Measurements from ENCODE around the gene IFI6. TPM values are rescaled to one million over a fixed set of nuclear protein-coding genes. Genes with fewer than 3 reads are reported as not detected.

IFI6 gene
- total RNA-seq, 1 experiment from 2014 or later = 426 TPM

DNA sequence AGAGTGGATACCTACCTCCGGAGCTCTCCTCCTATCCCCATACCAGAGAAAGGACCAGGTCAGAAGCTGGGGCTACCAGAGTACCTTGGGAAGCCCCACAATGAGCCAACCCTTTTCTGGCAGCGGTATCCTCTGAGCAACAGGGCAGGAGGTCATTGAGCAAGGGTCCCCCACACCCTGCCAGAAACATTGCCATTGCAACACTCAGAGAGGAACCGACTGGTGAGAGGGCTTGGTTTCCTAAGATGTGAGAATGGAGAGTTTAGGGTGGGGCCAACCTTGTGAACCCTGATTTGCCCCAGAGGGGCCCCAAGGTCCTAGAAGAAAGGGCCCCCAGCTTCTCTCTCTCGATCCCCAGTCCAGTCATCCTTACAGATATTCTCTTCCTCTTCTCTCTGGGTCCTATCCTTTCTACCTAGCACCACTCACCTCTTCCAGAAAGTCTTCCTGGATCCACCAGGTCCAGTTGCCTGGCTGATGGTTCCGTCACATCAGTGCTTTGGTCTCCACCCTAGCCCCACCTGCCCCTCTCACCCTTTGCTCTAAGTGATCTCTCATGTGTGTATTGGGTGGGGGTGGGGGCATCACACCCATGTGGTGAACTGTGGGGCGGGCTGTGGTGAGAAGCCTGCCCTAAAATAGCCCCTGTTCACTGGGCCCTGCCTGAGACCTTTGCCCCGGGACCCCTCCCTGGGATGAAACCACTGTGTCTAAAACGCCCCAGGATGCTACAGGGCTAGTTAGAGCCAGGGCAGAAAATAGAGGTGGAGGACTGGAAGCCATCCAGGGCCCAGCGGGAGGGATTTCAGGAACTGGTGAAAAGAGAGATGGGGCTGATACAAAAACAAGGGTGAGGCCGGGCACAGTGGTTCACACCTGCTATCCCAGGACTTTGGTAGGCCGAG, 45.7 kb downstream of the IFI6 start:
- Mint-ChIP-seq H3K9me3 (ENCODE audit: low read depth, unreplicated experiment) (no peaks in the 10 kb centered on the region), H3K4me1 (ENCODE audit: low read depth, unreplicated experiment) (no peaks in the 10 kb centered on the region), H3K27me3 (ENCODE audit: unreplicated experiment) (peaks cover 28% of the 10 kb centered on the region), H3K27ac (ENCODE audit: unreplicated experiment) (no peak overlapping the region), H3K36me3 (ENCODE audit: insufficient read depth, unreplicated experiment) (no peaks in the 10 kb centered on the region), H3K4me3 (ENCODE audit: low read depth, unreplicated experiment) (no peak overlapping the region)
- CTCF ChIA-PET = interaction anchor here (0.5 kb wide), 1 partner anchor 9 kb away, joined by 3 read pairs; no protein-coding TSS in a partner anchor
- intact Hi-C loops (cut with micrococcal nuclease; ENCODE audit: unreplicated experiment) = no loop called here
- DNase-seq = no peak
- TF ChIP-seq, protein P1, sequence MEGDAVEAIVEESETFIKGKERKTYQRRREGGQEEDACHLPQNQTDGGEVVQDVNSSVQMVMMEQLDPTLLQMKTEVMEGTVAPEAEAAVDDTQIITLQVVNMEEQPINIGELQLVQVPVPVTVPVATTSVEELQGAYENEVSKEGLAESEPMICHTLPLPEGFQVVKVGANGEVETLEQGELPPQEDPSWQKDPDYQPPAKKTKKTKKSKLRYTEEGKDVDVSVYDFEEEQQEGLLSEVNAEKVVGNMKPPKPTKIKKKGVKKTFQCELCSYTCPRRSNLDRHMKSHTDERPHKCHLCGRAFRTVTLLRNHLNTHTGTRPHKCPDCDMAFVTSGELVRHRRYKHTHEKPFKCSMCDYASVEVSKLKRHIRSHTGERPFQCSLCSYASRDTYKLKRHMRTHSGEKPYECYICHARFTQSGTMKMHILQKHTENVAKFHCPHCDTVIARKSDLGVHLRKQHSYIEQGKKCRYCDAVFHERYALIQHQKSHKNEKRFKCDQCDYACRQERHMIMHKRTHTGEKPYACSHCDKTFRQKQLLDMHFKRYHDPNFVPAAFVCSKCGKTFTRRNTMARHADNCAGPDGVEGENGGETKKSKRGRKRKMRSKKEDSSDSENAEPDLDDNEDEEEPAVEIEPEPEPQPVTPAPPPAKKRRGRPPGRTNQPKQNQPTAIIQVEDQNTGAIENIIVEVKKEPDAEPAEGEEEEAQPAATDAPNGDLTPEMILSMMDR (IDR thresholded peaks at IDR 0.05; ENCODE audit: unreplicated experiment) = no peak
- BruUV-seq (replicated peaks) = no TSS peak

DNA sequence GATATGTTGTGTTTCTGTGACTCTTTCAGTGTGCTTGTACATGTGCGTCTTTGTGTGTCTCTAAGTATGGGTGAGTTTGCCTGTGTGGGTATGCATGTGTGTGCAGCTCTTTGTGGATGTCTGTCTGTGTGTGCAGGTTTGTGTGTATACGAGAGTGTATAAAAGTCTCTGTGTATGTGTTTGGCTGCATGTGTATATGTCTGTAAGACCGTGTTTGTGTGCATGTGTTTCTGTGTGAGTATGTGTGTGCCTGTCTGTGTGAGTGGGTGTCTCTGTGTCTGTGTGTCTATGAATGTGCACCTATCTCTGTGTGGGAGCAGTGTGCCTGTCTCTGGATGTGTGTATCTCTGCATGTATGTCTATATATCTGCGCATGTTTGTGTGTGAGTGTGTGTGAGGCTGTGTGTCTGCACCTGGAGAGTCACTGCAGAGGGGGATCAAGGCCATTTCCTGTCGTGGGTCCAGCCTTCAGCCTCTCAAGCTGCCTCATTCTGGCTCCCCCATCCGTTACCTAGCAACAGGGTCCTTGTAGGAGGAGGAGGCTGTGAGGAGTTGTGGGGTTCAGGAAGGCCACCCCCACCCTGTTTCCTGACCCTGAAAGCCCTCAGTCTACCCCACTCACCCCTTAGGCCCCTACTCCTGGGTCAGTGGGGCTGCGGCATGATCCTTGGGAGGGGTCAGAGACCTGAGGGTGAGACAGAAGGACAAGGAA, 47.4 kb downstream of the IFI6 start:
- CTCF ChIA-PET = no interaction called here
- H3K4me1 Mint-ChIP-seq (ENCODE audit: low read depth, unreplicated experiment) = no peaks in the 10 kb centered on the region
- no peak for DNase-seq
- no TSS peak for BruUV-seq (replicated peaks)
- H3K9me3 Mint-ChIP-seq (ENCODE audit: low read depth, unreplicated experiment) = no peaks in the 10 kb centered on the region
- TF ChIP-seq, protein P1 (IDR thresholded peaks at IDR 0.05; ENCODE audit: unreplicated experiment) = no peak
- no peak overlapping the region for H3K4me3 Mint-ChIP-seq (ENCODE audit: low read depth, unreplicated experiment)
- no peaks in the 10 kb centered on the region for H3K36me3 Mint-ChIP-seq (ENCODE audit: insufficient read depth, unreplicated experiment)
- peaks cover 18% of the 10 kb centered on the region for H3K27me3 Mint-ChIP-seq (ENCODE audit: unreplicated experiment)
- no peak overlapping the region for H3K27ac Mint-ChIP-seq (ENCODE audit: unreplicated experiment)
- intact Hi-C loops (cut with micrococcal nuclease; ENCODE audit: unreplicated experiment) = no loop called here

DNA sequence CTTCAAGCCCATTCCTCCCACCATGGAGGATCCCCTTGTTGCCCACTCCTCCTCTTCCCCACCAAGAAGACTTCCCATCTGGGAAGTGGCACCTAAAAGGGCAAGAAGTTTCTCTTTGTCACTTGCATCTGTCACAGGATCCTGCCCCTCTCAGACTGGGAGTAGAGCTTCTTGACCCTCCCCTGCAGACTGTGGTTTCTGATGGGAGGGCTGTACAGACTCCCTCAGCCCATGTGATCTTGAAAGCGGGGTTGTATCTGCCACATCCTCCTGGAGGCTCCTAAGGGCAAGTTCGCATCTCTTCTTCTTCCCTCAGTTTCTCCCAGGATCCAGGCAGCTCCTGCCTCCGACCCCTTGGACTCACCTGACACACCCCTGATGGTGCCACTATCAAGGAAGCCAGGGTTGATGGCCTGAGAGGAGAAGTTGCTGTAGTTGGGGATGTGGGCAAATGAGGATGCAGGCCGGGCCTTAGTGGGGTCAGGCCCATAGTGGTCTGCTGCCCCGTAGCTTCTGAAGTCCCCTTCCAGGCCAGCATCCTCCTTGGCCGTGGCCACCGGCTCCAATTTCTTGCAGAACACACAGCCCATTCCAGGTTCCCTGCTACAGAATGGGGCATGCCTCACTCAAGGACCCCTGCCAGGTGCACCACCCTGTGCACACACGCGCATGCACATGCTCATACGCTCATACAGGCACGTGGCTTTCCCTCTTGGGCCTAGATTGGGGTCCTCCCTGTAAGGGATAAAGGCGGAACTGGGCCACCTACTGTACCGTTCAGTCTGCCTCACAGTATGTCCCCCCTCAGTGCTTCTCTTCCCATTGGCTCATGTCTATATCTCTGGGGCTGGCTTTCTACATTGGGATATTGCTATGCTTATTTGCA, 48.4 kb downstream of the IFI6 start:
- Mint-ChIP-seq H3K4me1 (ENCODE audit: low read depth, unreplicated experiment) (no peaks in the 10 kb centered on the region), H3K4me3 (ENCODE audit: low read depth, unreplicated experiment) (no peak overlapping the region), H3K9me3 (ENCODE audit: low read depth, unreplicated experiment) (no peaks in the 10 kb centered on the region), H3K27me3 (ENCODE audit: unreplicated experiment) (peaks cover 18% of the 10 kb centered on the region), H3K36me3 (ENCODE audit: insufficient read depth, unreplicated experiment) (no peaks in the 10 kb centered on the region), H3K27ac (ENCODE audit: unreplicated experiment) (no peak overlapping the region)
- no TSS peak for BruUV-seq (replicated peaks)
- DNase-seq = no peak
- TF ChIP-seq, protein P1 (IDR thresholded peaks at IDR 0.05; ENCODE audit: unreplicated experiment) = no peak
- CTCF ChIA-PET = no interaction called here
- intact Hi-C loops (cut with micrococcal nuclease; ENCODE audit: unreplicated experiment) = no loop called here

DNA sequence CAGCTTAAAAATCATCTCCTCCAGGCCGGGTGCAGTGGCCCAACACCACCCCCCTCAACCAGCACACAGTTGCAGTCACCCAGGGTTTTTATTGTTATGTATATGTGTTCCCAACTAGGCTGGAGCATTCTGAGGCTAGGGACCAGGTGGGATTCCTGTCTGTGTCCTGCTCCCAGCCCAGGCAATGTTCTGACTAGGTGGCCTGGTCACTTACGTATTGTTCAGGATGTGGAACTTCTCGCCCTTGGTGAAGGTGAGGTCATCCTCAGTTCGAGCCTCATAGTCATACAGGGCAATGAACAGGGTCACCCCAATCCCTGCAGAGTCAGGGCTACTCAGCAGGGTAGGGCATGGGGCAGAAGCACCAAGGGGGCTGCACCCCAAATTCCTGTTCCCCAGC, 49.2 kb downstream of the IFI6 start:
- Mint-ChIP-seq H3K27ac (ENCODE audit: unreplicated experiment) (no peak overlapping the region), H3K36me3 (ENCODE audit: insufficient read depth, unreplicated experiment) (no peaks in the 10 kb centered on the region), H3K4me3 (ENCODE audit: low read depth, unreplicated experiment) (no peak overlapping the region), H3K4me1 (ENCODE audit: low read depth, unreplicated experiment) (no peaks in the 10 kb centered on the region), H3K9me3 (ENCODE audit: low read depth, unreplicated experiment) (no peaks in the 10 kb centered on the region), H3K27me3 (ENCODE audit: unreplicated experiment) (peaks cover 21% of the 10 kb centered on the region)
- BruUV-seq (replicated peaks) = no TSS peak
- DNase-seq = no peak
- intact Hi-C loops (cut with micrococcal nuclease; ENCODE audit: unreplicated experiment) = no loop called here
- TF ChIP-seq, protein P1 (IDR thresholded peaks at IDR 0.05; ENCODE audit: unreplicated experiment) = no peak
- CTCF ChIA-PET = no interaction called here
